ENCODE data around the gene KREMEN1.
A peak's percentile ranks its signal among the peaks of the same experiment; 100 is the strongest.

Gene KREMEN1

GRCh38 chr22:29136782-29137700 lies 64.2 kb downstream of the KREMEN1 start:
- no peak for DNase-seq

- DNase-seq: no peak
Observed at GRCh38 chr22:29138556-29139305, 65.9 kb downstream of the KREMEN1 start.

- DNase-seq: no peak
Observed at GRCh38 chr22:29139965-29140782, 67.3 kb downstream of the KREMEN1 start.

GRCh38 chr22:29141078-29141688 lies 68.3 kb downstream of the KREMEN1 start:
- DNase-seq: no peak

- no peak for DNase-seq
Observed at GRCh38 chr22:29142116-29142515, 69.3 kb downstream of the KREMEN1 start.

- DNase-seq: no peak
Observed at GRCh38 chr22:29143941-29144785, 71.3 kb downstream of the KREMEN1 start.

GRCh38 chr22:29144786-29145160 lies 71.9 kb downstream of the KREMEN1 start:
- no peak for DNase-seq

- no peak for DNase-seq
Observed at GRCh38 chr22:29145321-29146072, 72.7 kb downstream of the KREMEN1 start.

GRCh38 chr22:29146091-29146560 lies 73.3 kb downstream of the KREMEN1 start:
- peak; percentile 59 for DNase-seq

GRCh38 chr22:29146771-29147170 lies 73.9 kb downstream of the KREMEN1 start:
- no peak for DNase-seq

- no peak for DNase-seq
Observed at GRCh38 chr22:29147331-29147899, 74.6 kb downstream of the KREMEN1 start.

GRCh38 chr22:29148036-29148435 lies 75.2 kb downstream of the KREMEN1 start:
- DNase-seq: no peak

GRCh38 chr22:29148826-29149225 lies 76.0 kb downstream of the KREMEN1 start:
- DNase-seq: no peak

- DNase-seq: no peak
Observed at GRCh38 chr22:29149841-29150555, 77.2 kb downstream of the KREMEN1 start.

- DNase-seq: no peak
Observed at GRCh38 chr22:29150701-29151100, 77.9 kb downstream of the KREMEN1 start.

- DNase-seq: no peak
Observed at GRCh38 chr22:29151316-29151715, 78.5 kb downstream of the KREMEN1 start.

GRCh38 chr22:29152045-29152953 lies 79.5 kb downstream of the KREMEN1 start:
- DNase-seq: peak; percentile 47

GRCh38 chr22:29152954-29153719 lies 80.3 kb downstream of the KREMEN1 start:
- DNase-seq: no peak

All from NCI-H146 (cell line).